HEK293 (cell line): ENCODE measurements around the gene ATP6V0C.
"Not testable (repeated sequence)": the region's sequence is repeated elsewhere in the genome, so short reads cannot be mapped to it uniquely, and the experiment has no call there.

Experiments
- ZNF10 ChIP-seq: fragments of 450-650 bp; formaldehyde crosslinking; IDR thresholded peaks from 2 replicates; pipeline ENCODE4 v1.5.1; 2017; ENCODE audit warnings: missing biosample characterization, missing genetic modification characterization
- ZNF311 ChIP-seq: fragments of 450-650 bp; formaldehyde crosslinking; IDR thresholded peaks from 2 replicates; pipeline ENCODE4 v1.5.1; 2017; ENCODE audit warnings: missing biosample characterization, missing genetic modification characterization, borderline replicate concordance
- ZNF341 ChIP-seq: fragments of 450-650 bp; formaldehyde crosslinking; IDR thresholded peaks from 2 replicates; pipeline ENCODE4; 2016; ENCODE audit warnings: low read depth, missing biosample characterization, missing genetic modification characterization
- TF ChIP-seq, protein P1 (sequence below): fragments of 450-650 bp; formaldehyde crosslinking; IDR thresholded peaks from 2 replicates; pipeline ENCODE4 v1.5.1; 2016; ENCODE audit warnings: missing biosample characterization, missing genetic modification characterization

DNA sequence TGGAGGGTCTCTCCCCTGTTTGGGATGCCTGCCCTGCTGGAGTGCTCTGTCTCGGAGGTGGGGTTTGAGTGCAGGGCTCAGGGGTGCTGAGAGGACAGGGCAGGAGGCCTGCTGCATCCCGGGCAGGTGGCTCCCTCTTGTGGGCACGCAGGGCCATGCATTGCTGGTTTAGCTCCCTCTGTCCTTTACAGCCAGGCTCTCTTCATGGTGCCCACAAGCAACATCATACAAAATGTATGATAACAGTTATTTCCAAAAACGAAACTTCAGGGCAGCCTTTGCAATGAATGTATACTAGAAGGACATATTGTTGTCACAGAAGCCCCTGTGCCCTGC lies 47.0 kb downstream of the ATP6V0C start:
- TF ChIP-seq ZNF10; ZNF311 (tag by site-specific recombination); ZNF341 (tag by site-specific recombination): not testable (repeated sequence)
- TF ChIP-seq, protein P1, sequence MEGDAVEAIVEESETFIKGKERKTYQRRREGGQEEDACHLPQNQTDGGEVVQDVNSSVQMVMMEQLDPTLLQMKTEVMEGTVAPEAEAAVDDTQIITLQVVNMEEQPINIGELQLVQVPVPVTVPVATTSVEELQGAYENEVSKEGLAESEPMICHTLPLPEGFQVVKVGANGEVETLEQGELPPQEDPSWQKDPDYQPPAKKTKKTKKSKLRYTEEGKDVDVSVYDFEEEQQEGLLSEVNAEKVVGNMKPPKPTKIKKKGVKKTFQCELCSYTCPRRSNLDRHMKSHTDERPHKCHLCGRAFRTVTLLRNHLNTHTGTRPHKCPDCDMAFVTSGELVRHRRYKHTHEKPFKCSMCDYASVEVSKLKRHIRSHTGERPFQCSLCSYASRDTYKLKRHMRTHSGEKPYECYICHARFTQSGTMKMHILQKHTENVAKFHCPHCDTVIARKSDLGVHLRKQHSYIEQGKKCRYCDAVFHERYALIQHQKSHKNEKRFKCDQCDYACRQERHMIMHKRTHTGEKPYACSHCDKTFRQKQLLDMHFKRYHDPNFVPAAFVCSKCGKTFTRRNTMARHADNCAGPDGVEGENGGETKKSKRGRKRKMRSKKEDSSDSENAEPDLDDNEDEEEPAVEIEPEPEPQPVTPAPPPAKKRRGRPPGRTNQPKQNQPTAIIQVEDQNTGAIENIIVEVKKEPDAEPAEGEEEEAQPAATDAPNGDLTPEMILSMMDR (tag by site-specific recombination), result not testable (repeated sequence)
